Neural cell (in vitro differentiated cells): ENCODE results near the gene MTRF1. TPM values are rescaled to one million over a fixed set of nuclear protein-coding genes. Genes with fewer than 3 reads are reported as not detected.

Experiments
- H2AFZ ChIP-seq: fragments of 200-600, 300-800 bp; sonication (generic), shearing (Covaris generic); 2 replicates; pipeline ENCODE4 v1.6.0; 2014; ENCODE audit warnings: low read depth, mild to moderate bottlenecking, antibody characterized with exemption, low read length, moderate library complexity
- H3F3A ChIP-seq: fragments of 200-600 bp; shearing (Covaris generic); 2 replicates; pipeline ENCODE4 v1.6.1; 2016; ENCODE audit warnings: mild to moderate bottlenecking, moderate library complexity, mixed read lengths, antibody characterized with exemption, low read length; ENCODE audit not compliant: insufficient read depth, poor library complexity, severe bottlenecking
- H3K27ac ChIP-seq: fragments of 200-600, 300-800 bp; sonication (generic), shearing (Covaris generic); 2 replicates; pipeline ENCODE4 v1.5.1; 2014; ENCODE audit warnings: mild to moderate bottlenecking, low read length, moderate library complexity
- H3K27me3 ChIP-seq: fragments of 300-800, 200-600 bp; sonication (generic), shearing (Covaris generic); 2 replicates; pipeline ENCODE4 v1.6.0; 2014; ENCODE audit warnings: mild to moderate bottlenecking, low read depth, low read length, moderate library complexity; ENCODE audit not compliant: insufficient read depth
- H3K36me3 ChIP-seq: fragments of 300-800, 200-600 bp; sonication (generic), shearing (Covaris generic); 2 replicates; pipeline ENCODE4 v1.5.1; 2014; ENCODE audit warnings: mild to moderate bottlenecking, antibody characterized with exemption, low read length, moderate library complexity; ENCODE audit not compliant: insufficient read depth
- H3K4me2 ChIP-seq: fragments of 300-800, 200-600 bp; sonication (generic), shearing (Covaris generic); 2 replicates; pipeline ENCODE4 v1.6.0; 2014; ENCODE audit warnings: mild to moderate bottlenecking, low read length
- H3K4me3 ChIP-seq: fragments of 300-800, 200-600 bp; sonication (generic), shearing (Covaris generic); 2 replicates; pipeline ENCODE4 v1.5.1; 2014; ENCODE audit warnings: mild to moderate bottlenecking, low read length, moderate library complexity
- H3K79me2 ChIP-seq: fragments of 200-600 bp; shearing (Covaris generic); replicated peaks from 2 replicates; pipeline ENCODE4 v1.6.0; 2014; ENCODE audit warnings: mild to moderate bottlenecking, low read length, moderate library complexity; ENCODE audit not compliant: insufficient read depth
- H3K9ac ChIP-seq: fragments of 300-800, 200-600 bp; sonication (generic), shearing (Covaris generic); 2 replicates; pipeline ENCODE4 v1.6.1; 2016; ENCODE audit warnings: mild to moderate bottlenecking, low read length, mixed read lengths
- H3K9me2 ChIP-seq: fragments of 200-600 bp; shearing (Covaris generic); 2 replicates; pipeline ENCODE4 v1.6.1; 2016; ENCODE audit warnings: mild to moderate bottlenecking, low read length, mixed read lengths; ENCODE audit not compliant: insufficient read depth
- H3K9me3 ChIP-seq: fragments of 200-600, 300-800 bp; sonication (generic), shearing (Covaris generic); 2 replicates; pipeline ENCODE4 v1.6.1; 2016; ENCODE audit warnings: mild to moderate bottlenecking, mixed run types, low read length, moderate library complexity, mixed read lengths
- H4K20me1 ChIP-seq: fragments of 200-600 bp; shearing (Covaris generic); 2 replicates; pipeline ENCODE4 v1.6.1; 2016; ENCODE audit warnings: mild to moderate bottlenecking, mixed run types; ENCODE audit not compliant: insufficient read depth
- EP300 ChIP-seq: fragments of 450-650 bp; conservative IDR thresholded peaks from 2 replicates; pipeline ENCODE4 v1.6.1; 2014; ENCODE audit warnings: antibody characterized with exemption, mild to moderate bottlenecking, moderate library complexity; ENCODE audit not compliant: poor library complexity, severe bottlenecking
- EZH2 ChIP-seq: fragments of 200-600, 300-800 bp; shearing (Covaris generic), sonication (generic); IDR thresholded peaks from 2 replicates; pipeline ENCODE4 v1.6.1; 2014; ENCODE audit warnings: antibody characterized with exemption, low read length, borderline replicate concordance, mild to moderate bottlenecking; ENCODE audit not compliant: insufficient read depth, poor library complexity, severe bottlenecking
- MXI1 ChIP-seq: fragments of 450-650 bp; conservative IDR thresholded peaks from 2 replicates; pipeline ENCODE4 v1.6.1; 2014; ENCODE audit warnings: antibody characterized with exemption, mild to moderate bottlenecking; ENCODE audit not compliant: poor library complexity, severe bottlenecking
- POLR2AphosphoS5 ChIP-seq: IDR thresholded peaks from 2 replicates; pipeline ENCODE4 v1.6.1; 2012
- RAD21 ChIP-seq: fragments of 450-650 bp; conservative IDR thresholded peaks from 2 replicates; pipeline ENCODE4 v1.6.1; 2014; ENCODE audit warnings: antibody characterized with exemption, mild to moderate bottlenecking, moderate library complexity
- SMC3 ChIP-seq: fragments of 450-650 bp; conservative IDR thresholded peaks from 2 replicates; pipeline ENCODE4 v1.6.1; 2014; ENCODE audit warnings: antibody characterized with exemption, mild to moderate bottlenecking, moderate library complexity; ENCODE audit not compliant: poor library complexity
- TAF1 ChIP-seq: IDR thresholded peaks from 2 replicates; pipeline ENCODE4 v1.6.1; 2012; ENCODE audit warnings: low read depth
- polyA plus RNA-seq: library from polyadenylated mRNA; depleted of rRNA; stranded (reverse); fragments of >200 nt; gene quantifications from 2 replicates; pipeline ENCODE4 v1.2.3, GENCODE V29; 2014
- TF ChIP-seq, protein P1 (sequence below): IDR thresholded peaks from 2 replicates; pipeline ENCODE4 v1.6.1; 2012; ENCODE audit warnings: borderline replicate concordance
- TF ChIP-seq, protein P2 (sequence below): fragments of 450-650 bp; IDR thresholded peaks from 2 replicates; pipeline ENCODE4 v1.5.1; 2014; ENCODE audit warnings: antibody characterized with exemption, mild to moderate bottlenecking, moderate library complexity; ENCODE audit not compliant: poor library complexity, severe bottlenecking

MTRF1 gene
- polyA plus RNA-seq, 1 donor from 2014 or later, result 15.7 TPM

DNA sequence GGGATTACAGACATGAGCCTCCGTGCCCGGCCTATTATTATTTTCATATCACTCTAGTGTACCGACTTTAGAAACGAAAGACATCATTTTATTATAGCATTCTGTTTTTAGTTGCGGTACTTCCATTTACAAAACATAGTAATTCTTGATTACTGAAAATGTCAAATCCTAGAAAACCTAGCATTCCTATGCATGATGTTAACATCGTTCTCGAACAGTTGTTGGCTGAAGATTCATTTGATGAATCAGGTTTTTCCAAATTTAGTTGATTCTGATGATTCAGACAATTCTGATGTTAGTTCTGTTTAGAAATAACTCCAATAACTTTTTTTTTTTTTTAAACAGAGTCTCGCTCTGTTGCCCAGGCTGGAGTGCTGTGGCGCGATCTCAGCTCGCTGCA lies 11.5 kb upstream of the MTRF1 start:
- Histone ChIP-seq H3K27ac (no peak overlapping the region), H3K4me3 (no peak overlapping the region), H3K9me3 (no peaks in the 10 kb centered on the region), H3K27me3 (no peaks in the 10 kb centered on the region), H3K36me3 (no peaks in the 10 kb centered on the region), H4K20me1 (no peaks in the 10 kb centered on the region), H3K4me2 (no peak overlapping the region), H2AFZ (no peak overlapping the region), H3K79me2 (no peaks in the 10 kb centered on the region), H3K9ac (no peak overlapping the region), H3F3A (no peaks in the 10 kb centered on the region), H3K9me2 (no peaks in the 10 kb centered on the region)
- TF ChIP-seq SMC3 (no peak), EP300 (no peak), TAF1 (no peak), RAD21 (no peak), MXI1 (no peak), POLR2AphosphoS5 (no peak), EZH2 (no peak)
- TF ChIP-seq, protein P1, sequence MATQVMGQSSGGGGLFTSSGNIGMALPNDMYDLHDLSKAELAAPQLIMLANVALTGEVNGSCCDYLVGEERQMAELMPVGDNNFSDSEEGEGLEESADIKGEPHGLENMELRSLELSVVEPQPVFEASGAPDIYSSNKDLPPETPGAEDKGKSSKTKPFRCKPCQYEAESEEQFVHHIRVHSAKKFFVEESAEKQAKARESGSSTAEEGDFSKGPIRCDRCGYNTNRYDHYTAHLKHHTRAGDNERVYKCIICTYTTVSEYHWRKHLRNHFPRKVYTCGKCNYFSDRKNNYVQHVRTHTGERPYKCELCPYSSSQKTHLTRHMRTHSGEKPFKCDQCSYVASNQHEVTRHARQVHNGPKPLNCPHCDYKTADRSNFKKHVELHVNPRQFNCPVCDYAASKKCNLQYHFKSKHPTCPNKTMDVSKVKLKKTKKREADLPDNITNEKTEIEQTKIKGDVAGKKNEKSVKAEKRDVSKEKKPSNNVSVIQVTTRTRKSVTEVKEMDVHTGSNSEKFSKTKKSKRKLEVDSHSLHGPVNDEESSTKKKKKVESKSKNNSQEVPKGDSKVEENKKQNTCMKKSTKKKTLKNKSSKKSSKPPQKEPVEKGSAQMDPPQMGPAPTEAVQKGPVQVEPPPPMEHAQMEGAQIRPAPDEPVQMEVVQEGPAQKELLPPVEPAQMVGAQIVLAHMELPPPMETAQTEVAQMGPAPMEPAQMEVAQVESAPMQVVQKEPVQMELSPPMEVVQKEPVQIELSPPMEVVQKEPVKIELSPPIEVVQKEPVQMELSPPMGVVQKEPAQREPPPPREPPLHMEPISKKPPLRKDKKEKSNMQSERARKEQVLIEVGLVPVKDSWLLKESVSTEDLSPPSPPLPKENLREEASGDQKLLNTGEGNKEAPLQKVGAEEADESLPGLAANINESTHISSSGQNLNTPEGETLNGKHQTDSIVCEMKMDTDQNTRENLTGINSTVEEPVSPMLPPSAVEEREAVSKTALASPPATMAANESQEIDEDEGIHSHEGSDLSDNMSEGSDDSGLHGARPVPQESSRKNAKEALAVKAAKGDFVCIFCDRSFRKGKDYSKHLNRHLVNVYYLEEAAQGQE, result no peak
- TF ChIP-seq, protein P2, sequence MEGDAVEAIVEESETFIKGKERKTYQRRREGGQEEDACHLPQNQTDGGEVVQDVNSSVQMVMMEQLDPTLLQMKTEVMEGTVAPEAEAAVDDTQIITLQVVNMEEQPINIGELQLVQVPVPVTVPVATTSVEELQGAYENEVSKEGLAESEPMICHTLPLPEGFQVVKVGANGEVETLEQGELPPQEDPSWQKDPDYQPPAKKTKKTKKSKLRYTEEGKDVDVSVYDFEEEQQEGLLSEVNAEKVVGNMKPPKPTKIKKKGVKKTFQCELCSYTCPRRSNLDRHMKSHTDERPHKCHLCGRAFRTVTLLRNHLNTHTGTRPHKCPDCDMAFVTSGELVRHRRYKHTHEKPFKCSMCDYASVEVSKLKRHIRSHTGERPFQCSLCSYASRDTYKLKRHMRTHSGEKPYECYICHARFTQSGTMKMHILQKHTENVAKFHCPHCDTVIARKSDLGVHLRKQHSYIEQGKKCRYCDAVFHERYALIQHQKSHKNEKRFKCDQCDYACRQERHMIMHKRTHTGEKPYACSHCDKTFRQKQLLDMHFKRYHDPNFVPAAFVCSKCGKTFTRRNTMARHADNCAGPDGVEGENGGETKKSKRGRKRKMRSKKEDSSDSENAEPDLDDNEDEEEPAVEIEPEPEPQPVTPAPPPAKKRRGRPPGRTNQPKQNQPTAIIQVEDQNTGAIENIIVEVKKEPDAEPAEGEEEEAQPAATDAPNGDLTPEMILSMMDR, result no peak

DNA sequence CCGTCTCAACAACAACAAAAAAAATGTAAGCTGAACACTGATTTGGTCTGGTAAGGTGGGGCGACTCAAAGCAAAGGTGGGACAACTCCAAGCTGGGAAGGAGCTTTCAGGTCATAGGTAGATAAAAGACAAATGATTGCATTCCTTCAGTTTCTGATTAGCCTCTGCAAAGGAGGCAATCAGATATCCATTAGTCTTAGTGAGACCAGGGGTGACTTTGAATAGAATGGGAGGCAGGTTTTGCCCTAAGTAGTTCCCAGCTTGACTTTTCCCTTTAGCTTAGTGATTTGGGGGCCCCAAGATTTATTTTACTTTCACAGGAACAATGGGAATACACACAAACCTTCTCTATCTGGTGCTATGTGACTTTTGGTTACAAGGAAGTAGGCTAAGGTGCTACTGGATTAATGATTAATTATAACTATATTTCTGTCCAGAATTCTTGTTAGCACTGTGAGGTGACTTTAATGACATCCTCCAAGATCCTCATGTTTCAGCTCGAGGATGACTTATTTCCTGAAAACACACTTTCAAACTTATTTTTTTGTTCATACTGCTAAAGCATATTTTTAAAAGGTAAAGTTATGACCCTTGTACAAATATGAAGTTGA lies 10.6 kb upstream of the MTRF1 start:
- no peak overlapping the region for H3K27ac ChIP-seq
- TF ChIP-seq EZH2, result no peak
- TF ChIP-seq, protein P1, result no peak
- no peaks in the 10 kb centered on the region for H3F3A ChIP-seq
- H2AFZ ChIP-seq, result no peak overlapping the region
- no peak overlapping the region for H3K9ac ChIP-seq
- H3K9me2 ChIP-seq, result no peaks in the 10 kb centered on the region
- no peaks in the 10 kb centered on the region for H4K20me1 ChIP-seq
- no peaks in the 10 kb centered on the region for H3K79me2 ChIP-seq
- H3K4me2 ChIP-seq, result no peak overlapping the region
- no peak overlapping the region for H3K4me3 ChIP-seq
- no peaks in the 10 kb centered on the region for H3K9me3 ChIP-seq
- no peaks in the 10 kb centered on the region for H3K36me3 ChIP-seq
- no peaks in the 10 kb centered on the region for H3K27me3 ChIP-seq
